DMS114 treated with DMSO at 0.1 percent for 48 hours (cell line): ENCODE data around the gene CBLB.
"Not testable (repeated sequence)": the region's sequence is repeated elsewhere in the genome, so short reads cannot be mapped to it uniquely, and the experiment has no call there.

Experiments
- DNase-seq: peaks from one replicate; lab custom pipeline; 2025; ENCODE audit not compliant: unreplicated experiment; lab: John Stamatoyannopoulos, UW

The CBLB gene

GRCh38 chr3:105823149-105823867 is 45.5 kb downstream of the CBLB start:
- no peak for DNase-seq

- DNase-seq: no peak
These were observed 46.4 kb downstream of the CBLB start for GRCh38 chr3:105822171-105823123.

- no peak for DNase-seq
These were observed 47.4 kb downstream of the CBLB start for GRCh38 chr3:105821433-105821832.

- no peak for DNase-seq
These were observed 52.0 kb downstream of the CBLB start for GRCh38 chr3:105816833-105817232.

GRCh38 chr3:105815331-105815730 is 53.5 kb downstream of the CBLB start:
- not testable (repeated sequence) for DNase-seq

GRCh38 chr3:105813710-105814109 is 55.1 kb downstream of the CBLB start:
- DNase-seq: no peak

- DNase-seq: no peak
These were observed 56.6 kb downstream of the CBLB start for GRCh38 chr3:105812194-105812586.

- DNase-seq: no peak
These were observed 57.2 kb downstream of the CBLB start for GRCh38 chr3:105811518-105812193.

GRCh38 chr3:105809208-105809888 is 59.5 kb downstream of the CBLB start:
- no peak for DNase-seq

- no peak for DNase-seq
These were observed 61.1 kb downstream of the CBLB start for GRCh38 chr3:105807701-105808100.

GRCh38 chr3:105807146-105807545 is 61.7 kb downstream of the CBLB start:
- DNase-seq: no peak

- no peak for DNase-seq
These were observed 62.5 kb downstream of the CBLB start for GRCh38 chr3:105806359-105806758.

- no peak for DNase-seq
These were observed 63.4 kb downstream of the CBLB start for GRCh38 chr3:105805404-105805803.

- no peak for DNase-seq
These were observed 66.6 kb downstream of the CBLB start for GRCh38 chr3:105802118-105802706.

GRCh38 chr3:105801397-105801796 is 67.4 kb downstream of the CBLB start:
- DNase-seq: no peak

GRCh38 chr3:105800320-105800719 is 68.5 kb downstream of the CBLB start:
- no peak for DNase-seq

- DNase-seq: no peak
These were observed 69.5 kb downstream of the CBLB start for GRCh38 chr3:105799286-105799685.

GRCh38 chr3:105798381-105798934 is 70.4 kb downstream of the CBLB start:
- DNase-seq: no peak

- no peak for DNase-seq
These were observed 75.8 kb downstream of the CBLB start for GRCh38 chr3:105793040-105793439.
